Gastrocnemius medialis (tissue), 4 donors: ENCODE measurements around the gene KRTAP2-4.

Experiments used
- POLR2A ChIP-seq, 2 donors: fragments of 450-650 bp; IDR thresholded peaks; one replicate each; pipeline ENCODE4 v1.6.1; 2017; ENCODE audit warnings: antibody characterized with exemption in 2 of 2, mild to moderate bottlenecking in 2 of 2, moderate library complexity in 2 of 2
- TF ChIP-seq, protein P1 (sequence below), 5 experiments: fragments of 450-650 bp in 3 of 5; fragments of 200-600 bp in 2 of 5; sonication (generic) in 2 of 5; IDR thresholded peaks in 4 of 5; conservative IDR thresholded peaks in 1 of 5; 1 replicate in 4 of 5; 2 replicates in 1 of 5; pipeline ENCODE4 v1.5.1; 2016 to 2019; ENCODE audit warnings: antibody characterized with exemption in 5 of 5, mild to moderate bottlenecking in 3 of 5, moderate library complexity in 3 of 5

DNA sequence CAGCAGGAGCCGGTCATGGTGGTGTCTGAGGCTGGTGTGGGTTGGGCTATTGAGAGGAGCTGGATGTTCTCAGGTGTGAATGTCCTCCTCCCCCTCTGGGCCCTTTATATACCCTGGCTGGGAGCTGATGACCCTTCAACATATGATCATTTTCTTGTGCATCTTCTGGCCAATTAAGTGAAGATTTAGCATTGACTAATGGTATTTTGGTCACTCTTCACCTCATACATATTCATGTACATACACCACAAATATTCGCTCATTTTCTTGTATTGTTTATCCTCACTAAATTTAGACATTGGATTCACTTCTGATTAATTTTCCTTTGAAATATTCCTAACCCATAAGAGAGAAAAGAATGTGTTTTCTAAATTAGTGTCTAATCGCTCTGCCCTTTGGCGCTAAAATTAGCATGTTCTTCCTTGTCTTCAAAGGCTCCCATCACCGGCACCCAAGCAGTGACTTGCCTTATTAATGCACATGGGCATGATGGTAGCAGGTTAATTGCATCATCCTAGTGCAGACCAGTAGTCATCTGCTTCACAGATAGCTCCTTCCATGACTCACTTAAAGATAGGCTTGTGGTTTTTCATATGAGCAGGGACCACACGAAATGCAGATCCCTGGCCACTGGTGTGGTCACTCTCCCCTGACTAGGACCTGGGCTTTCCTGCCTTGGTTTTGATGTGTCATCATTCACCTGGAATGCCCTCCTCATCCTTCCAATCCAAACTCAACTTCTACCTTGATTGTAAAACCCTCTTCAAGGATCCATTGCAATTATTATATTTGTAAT, at the start of gene KRTAP2-4:
- TF ChIP-seq, protein P1, sequence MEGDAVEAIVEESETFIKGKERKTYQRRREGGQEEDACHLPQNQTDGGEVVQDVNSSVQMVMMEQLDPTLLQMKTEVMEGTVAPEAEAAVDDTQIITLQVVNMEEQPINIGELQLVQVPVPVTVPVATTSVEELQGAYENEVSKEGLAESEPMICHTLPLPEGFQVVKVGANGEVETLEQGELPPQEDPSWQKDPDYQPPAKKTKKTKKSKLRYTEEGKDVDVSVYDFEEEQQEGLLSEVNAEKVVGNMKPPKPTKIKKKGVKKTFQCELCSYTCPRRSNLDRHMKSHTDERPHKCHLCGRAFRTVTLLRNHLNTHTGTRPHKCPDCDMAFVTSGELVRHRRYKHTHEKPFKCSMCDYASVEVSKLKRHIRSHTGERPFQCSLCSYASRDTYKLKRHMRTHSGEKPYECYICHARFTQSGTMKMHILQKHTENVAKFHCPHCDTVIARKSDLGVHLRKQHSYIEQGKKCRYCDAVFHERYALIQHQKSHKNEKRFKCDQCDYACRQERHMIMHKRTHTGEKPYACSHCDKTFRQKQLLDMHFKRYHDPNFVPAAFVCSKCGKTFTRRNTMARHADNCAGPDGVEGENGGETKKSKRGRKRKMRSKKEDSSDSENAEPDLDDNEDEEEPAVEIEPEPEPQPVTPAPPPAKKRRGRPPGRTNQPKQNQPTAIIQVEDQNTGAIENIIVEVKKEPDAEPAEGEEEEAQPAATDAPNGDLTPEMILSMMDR (IDR thresholded peaks at IDR 0.05 in 4 of 5, conservative IDR thresholded peaks at IDR 0.05 in 1 of 5), result no peak
- TF ChIP-seq POLR2A (IDR thresholded peaks at IDR 0.05), result no peak
